ENCODE results near the gene MARCHF9. TPM values are rescaled to one million over a fixed set of nuclear protein-coding genes. Genes with fewer than 3 reads are reported as not detected.

Gene MARCHF9
- total RNA-seq, 2 donors from 2014 or later = 17.4 to 26.4 TPM

DNA sequence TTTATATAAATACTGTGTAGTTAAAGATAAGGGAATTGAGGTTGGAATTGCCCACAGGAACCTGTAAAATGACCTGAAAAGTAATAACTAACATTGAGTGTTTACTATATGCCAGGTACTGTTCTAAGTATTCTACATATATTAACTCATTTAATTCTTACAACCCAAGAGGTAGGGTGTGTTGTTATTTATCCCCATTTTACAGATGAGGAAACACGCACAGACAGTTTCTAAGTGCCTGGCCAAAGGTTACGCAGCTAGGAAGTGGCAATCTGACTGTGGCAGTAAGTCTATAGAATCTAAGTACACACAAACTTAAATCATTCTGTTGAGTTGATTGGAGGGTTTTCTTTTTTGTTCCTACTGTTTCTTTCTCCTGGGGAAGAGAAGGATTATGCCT, 11.1 kb upstream of the MARCHF9 start:
- H3K36me3 Mint-ChIP-seq = peaks cover 0 to 27% of the 10 kb centered on the region in 2 donors
- DNase-seq (ENCODE audit: low spot score in 2 of 2) = no peak
- H3K27ac Mint-ChIP-seq = peak overlapping the region; percentile 91 to 96
- no peaks in the 10 kb centered on the region for H3K9me3 Mint-ChIP-seq
- no peak for ATAC-seq

DNA sequence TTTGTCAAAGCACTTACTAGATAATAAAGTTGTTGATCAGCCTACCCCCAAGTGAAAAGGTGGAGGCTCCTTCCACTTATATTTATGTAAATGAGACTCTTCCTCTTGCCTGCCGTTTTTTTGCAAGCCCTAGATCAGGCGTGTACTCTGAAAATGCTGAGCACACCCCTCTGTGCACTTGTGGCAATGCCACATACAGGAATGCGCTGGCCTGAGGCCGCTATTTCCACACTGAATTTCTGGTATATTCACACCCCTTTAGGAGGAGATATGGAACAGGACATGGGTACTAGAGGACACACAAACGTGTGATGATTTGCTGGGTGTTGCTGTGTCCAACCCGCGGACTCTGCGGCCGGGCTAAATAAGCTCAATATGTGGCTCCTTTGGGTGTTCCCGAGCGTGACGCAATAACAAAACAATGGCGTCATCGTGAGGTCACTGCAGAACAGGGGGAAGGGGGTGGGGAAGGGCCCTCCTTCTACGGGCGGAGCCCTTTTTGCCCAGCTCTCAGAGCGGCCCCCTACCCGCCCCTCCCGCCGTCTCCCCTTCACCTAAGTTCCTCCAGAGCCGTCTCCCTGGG, 10.6 kb upstream of the MARCHF9 start:
- Mint-ChIP-seq H3K9me3 (no peaks in the 10 kb centered on the region), H3K27ac (peak overlapping the region; percentile 91 to 96), H3K36me3 (peaks cover 5 to 29% of the 10 kb centered on the region in 2 donors)
- peak; percentile 37 to 63 for ATAC-seq
- peak in 1 of 2 donors; percentile 77 for DNase-seq (ENCODE audit: low spot score in 2 of 2)

DNA sequence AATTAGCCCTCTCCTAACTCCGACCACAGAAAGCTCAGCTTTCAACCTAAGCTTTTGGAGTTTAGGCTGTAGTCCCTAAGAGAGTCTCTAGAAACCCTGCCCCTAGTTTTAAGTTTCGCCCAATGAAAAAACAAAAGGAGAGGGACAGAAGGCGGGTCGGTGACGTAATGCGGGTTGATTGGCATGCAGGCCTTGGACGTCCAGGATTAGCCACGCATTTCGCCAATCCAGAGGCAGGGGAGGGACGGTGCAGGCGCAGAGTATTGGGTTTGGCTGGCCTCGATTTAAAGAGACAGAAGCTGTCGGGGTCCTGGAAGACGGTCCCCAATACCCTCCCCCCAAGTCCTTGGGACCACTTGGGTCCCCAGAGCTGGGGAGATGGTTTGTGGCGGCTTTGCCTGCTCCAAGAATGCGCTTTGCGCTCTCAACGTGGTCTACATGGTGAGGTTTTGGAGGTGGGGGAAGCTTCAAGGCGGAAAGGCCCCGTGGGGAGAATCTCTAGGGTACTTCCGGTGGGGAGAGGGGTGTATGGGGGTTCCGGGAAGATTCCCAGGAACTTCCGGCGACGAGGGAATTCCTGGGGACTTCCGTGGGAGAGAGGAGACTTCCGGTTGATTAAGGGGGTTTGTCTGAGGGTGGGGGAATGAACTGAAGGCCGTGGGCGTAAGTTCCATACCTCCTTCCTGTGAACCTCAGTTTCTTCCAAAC, 10.0 kb upstream of the MARCHF9 start, which contains the start of gene TSPAN31:
TSS of gene TSPAN31 (plus strand) at position 263 of the 708 bp plus-strand sequence. CDS start at position 379, 116 bp downstream.
- ATAC-seq (peak; percentile 80 to 89), DNase-seq (ENCODE audit: low spot score in 2 of 2) (peak; percentile 87 to 89)
- peaks cover 5 to 28% of the 10 kb centered on the region in 2 donors for H3K36me3 Mint-ChIP-seq
- H3K9me3 Mint-ChIP-seq = no peaks in the 10 kb centered on the region
- H3K27ac Mint-ChIP-seq = peak within 1 kb of the TSS; percentile 91 to 96

DNA sequence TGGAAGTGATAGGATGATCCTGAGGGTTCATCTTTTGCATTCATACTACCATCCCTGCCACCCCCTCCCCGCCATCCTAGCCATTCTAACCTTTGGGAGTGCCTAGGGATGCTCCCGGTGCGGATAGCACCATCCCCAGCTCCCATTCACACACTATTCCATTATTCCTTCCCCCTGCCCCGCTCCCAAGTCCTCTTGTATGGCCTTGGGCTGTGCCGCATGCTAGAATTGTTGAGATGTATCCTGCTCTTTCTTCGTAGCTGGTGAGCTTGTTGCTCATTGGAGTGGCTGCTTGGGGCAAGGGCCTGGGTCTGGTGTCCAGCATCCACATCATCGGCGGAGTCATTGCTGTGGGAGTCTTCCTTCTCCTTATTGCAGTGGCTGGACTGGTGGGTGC, 9.4 kb upstream of the MARCHF9 start:
- Mint-ChIP-seq H3K36me3 (peaks cover 7 to 33% of the 10 kb centered on the region in 2 donors), H3K9me3 (no peaks in the 10 kb centered on the region), H3K27ac (peak overlapping the region; percentile 91 to 96)
- no peak for ATAC-seq
- no peak for DNase-seq (ENCODE audit: low spot score in 2 of 2)

GRCh38 chr12:57746025-57746424, 8.9 kb upstream of the MARCHF9 start:
- peaks cover 13 to 38% of the 10 kb centered on the region in 2 donors for H3K36me3 Mint-ChIP-seq
- no peak for ATAC-seq
- no peaks in the 10 kb centered on the region for H3K9me3 Mint-ChIP-seq
- no peak for DNase-seq (ENCODE audit: low spot score in 2 of 2)
- peak overlapping the region; percentile 91 to 96 for H3K27ac Mint-ChIP-seq

- Mint-ChIP-seq H3K27ac (peak overlapping the region in 1 of 2 donors; percentile 20), H3K36me3 (peaks cover 24 to 50% of the 10 kb centered on the region in 2 donors), H3K9me3 (no peaks in the 10 kb centered on the region)
- DNase-seq (ENCODE audit: low spot score in 2 of 2) (no peak), ATAC-seq (no peak)
Measured at GRCh38 chr12:57749061-57749460, 5.8 kb upstream of the MARCHF9 start.

DNA sequence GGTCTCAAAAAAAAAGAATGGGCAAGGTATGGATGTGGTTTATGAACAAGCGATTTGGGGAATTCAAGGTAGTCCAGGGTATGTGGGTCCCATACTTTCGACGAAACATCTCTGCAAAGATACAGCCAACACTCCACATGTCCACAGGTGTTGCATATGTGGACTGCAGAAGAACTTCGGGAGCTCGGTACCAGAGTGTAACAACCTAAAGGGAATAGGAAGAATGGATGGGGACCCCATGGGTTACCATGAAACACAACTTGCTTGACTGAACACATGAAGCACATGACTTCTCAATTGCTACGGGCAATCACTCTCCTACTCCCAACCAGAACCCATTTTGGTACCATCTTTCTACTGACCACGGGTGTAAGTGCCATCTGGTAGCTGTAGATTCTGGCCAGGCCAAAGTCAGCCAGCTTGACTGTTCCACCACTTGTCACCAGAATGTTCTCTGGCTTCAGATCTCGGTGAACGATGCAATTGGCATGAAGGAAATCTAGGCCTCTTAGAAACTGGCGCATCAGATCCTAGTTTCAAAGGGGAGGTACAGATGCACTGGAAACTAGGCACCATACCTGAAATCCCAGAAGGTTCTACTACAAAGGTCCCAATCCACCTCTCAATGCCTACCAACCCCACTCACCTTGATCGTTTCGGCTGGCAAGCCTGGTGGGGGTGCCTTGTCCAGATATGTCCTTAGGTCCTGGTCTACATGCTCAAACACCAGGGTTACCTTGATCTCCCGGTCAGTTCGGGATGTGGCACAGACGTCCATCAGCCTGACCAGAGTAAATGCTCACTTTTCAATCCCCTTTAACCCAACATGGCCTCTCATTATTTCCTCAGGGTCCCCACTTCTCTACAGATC, 4.1 kb upstream of the MARCHF9 start:
- no peak for ATAC-seq

DNA sequence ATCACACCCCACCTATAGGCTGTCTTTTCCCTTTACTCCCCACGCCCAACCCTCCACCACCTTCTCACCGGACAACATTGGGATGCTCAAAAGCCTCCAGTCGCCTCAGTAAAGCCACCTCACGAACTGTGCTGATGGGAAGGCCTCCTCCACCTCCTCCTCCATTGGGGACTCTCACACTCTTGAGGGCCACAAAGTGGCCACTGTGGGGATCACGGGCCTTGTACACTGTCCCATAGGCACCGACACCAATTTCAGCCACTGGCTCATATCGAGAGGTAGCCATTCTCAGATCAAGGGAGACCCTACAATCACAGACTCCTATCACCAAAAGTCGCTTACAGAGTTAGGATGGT, 3.5 kb upstream of the MARCHF9 start:
- no peaks in the 10 kb centered on the region for H3K9me3 Mint-ChIP-seq
- peak overlapping the region; percentile 97 to 99 for H3K27ac Mint-ChIP-seq
- no peak for DNase-seq (ENCODE audit: low spot score in 2 of 2)
- ATAC-seq = no peak
- peaks cover 29 to 40% of the 10 kb centered on the region in 2 donors for H3K36me3 Mint-ChIP-seq

More for the DNA sequence above, 4.1 kb upstream of the MARCHF9 start:
- no peak for DNase-seq (ENCODE audit: low spot score in 2 of 2)
- Mint-ChIP-seq H3K36me3 (peaks cover 24 to 39% of the 10 kb centered on the region in 2 donors), H3K9me3 (no peaks in the 10 kb centered on the region), H3K27ac (peak overlapping the region; percentile 97 to 99)

DNA sequence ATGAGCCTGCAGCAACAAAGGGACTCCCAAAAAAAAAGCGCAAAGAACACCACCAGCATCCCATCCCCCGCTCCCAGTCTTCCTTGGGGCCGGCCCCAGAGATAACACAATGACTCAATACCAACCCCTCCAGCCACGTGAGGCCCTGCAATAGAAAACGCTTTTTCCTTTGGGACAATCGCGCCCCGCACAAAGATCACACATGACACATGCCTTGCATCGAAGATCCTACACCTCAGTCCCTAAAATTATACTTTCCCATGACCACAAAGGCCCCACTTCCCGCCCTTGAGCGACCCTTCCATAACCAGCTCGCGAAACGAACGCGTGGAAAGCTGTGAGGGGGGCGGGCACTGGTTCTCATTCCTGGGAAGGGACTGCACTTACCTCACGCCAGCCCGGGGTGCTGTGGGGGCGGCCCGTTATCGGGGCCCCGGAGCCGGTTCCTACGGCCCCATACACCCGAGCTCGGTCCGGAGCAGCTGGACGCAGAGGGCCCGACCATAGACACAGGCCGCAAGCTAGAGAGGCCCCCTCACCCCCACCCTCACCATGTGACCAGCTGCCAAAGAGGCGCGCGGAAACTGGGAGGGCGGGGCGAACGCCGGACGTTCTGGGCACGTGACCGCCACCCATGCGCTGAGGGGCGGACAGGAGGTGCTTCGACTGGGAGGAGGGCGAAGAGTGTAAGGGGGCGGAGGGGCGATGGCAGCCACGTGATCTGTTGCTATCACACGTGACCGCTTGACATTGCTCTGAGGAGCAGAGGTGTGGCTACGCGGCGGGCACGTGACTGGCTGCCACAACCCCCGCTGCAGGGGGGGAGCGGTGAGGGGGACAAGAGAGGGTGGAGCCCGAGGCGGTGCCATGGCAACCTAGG, 2.9 kb upstream of the MARCHF9 start, which contains the start of gene CDK4:
TSS of gene CDK4 (minus strand) at position 523 of the 880 bp plus-strand sequence. CDS start 593 bp downstream, outside the sequence.
- peak; percentile 98 to 99 for DNase-seq (ENCODE audit: low spot score in 2 of 2)
- peak; percentile 79 to 82 for ATAC-seq
- H3K27ac Mint-ChIP-seq = peak within 1 kb of the TSS; percentile 97 to 99
- no peaks in the 10 kb centered on the region for H3K9me3 Mint-ChIP-seq
- peaks cover 35 to 43% of the 10 kb centered on the region in 2 donors for H3K36me3 Mint-ChIP-seq

- Mint-ChIP-seq H3K36me3 (peaks cover 36 to 43% of the 10 kb centered on the region in 2 donors), H3K27ac (peak overlapping the region; percentile 97 to 99), H3K9me3 (no peaks in the 10 kb centered on the region)
- no peak for DNase-seq (ENCODE audit: low spot score in 2 of 2)
- ATAC-seq = no peak
Measured at GRCh38 chr12:57752668-57753000, 2.3 kb upstream of the MARCHF9 start.

- ATAC-seq (no peak), DNase-seq (ENCODE audit: low spot score in 2 of 2) (no peak)
- Mint-ChIP-seq H3K36me3 (peaks cover 36 to 37% of the 10 kb centered on the region in 2 donors), H3K9me3 (no peaks in the 10 kb centered on the region), H3K27ac (peak overlapping the region in 1 of 2 donors; percentile 97)
Measured at GRCh38 chr12:57753756-57754337, 1.1 kb upstream of the MARCHF9 start.

GRCh38 chr12:57755194-57755453, 221 bp downstream of the MARCHF9 start:
- Mint-ChIP-seq H3K9me3 (no peaks in the 10 kb centered on the region), H3K36me3 (peaks cover 31 to 34% of the 10 kb centered on the region in 2 donors), H3K27ac (no peak overlapping the region)
- DNase-seq (ENCODE audit: low spot score in 2 of 2) (no peak), ATAC-seq (no peak)

DNA sequence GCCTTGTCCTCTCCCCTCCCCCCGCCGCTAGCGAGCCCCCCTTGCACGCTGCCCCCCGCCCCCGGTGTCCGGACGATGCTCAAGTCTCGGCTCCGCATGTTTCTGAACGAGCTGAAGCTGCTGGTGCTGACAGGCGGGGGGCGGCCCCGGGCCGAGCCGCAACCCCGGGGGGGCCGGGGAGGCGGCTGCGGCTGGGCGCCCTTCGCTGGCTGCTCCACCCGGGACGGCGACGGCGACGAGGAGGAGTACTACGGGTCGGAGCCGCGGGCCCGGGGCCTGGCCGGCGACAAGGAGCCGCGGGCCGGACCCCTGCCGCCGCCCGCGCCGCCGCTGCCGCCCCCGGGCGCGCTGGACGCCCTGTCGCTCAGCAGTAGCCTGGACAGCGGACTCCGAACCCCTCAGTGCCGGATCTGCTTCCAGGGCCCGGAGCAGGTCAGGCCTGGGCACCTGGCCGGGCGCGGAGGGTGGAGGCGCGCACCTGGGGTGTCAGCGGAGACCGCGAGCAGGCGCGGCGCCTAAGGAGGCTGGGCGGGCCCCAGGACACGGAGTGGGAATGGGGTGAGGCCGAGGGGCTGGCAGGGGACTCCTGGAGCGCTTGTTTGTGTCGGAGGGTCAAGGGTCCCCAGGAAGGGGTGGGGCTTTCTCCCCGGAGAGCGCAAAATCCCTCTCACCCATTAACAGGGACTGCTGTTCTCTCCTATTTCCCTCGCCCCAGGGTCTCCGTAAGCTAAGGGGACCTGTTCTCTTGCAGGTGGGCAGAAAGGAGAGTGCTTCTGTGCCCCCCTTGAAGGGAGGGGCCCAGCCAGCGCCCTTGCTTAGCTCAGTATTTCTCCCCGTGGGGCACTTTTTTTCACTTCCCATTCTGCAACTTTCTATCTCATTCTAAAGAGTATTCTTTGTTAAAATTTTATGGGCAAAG, 810 bp downstream of the MARCHF9 start:
- Mint-ChIP-seq H3K9me3 (no peaks in the 10 kb centered on the region), H3K36me3 (peaks cover 26 to 29% of the 10 kb centered on the region in 2 donors), H3K27ac (peak overlapping the region; percentile 11 to 52)
- DNase-seq (ENCODE audit: low spot score in 2 of 2) (peak in 1 of 2 donors; percentile 46), ATAC-seq (no peak)

DNA sequence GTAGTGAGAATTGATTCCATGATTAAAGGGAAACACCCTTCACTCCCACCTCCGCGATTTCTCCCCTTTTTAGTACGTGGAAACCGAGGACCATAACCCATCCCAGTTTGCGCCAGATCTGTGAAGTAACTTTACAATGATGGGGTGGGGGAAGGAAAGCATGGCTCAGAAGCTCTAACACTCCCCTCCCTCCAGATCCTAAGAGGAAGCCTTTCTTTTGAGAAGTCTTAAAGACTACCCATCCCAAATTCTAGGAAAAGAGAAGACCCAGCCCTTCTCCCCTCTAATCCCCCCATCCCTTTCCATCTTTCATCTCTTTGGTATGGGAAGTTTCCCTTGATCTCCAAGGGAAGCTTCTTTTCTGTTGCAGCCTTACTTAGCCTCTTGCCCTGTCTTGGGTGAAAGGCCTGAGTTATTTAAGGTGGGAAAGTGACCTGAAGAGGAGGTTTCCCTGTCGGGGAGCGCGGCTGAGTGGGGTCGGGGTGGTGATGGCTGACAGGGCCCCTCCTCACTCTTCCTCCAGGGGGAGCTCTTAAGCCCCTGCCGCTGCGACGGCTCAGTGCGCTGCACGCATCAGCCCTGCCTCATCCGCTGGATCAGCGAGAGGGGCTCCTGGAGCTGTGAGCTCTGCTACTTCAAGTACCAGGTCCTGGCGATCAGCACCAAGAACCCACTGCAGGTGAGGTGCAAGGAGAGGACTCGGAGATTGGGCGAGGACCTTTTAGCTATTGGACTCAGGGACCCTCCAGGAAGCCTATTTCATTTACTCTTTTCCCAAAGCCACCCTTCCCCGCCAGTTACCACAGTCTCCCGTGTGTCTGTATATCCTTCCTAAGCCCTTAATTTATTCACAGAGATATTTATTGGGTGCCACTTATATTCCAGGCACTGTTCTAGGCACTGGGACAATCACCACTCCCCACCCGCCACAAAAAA, 1.8 kb downstream of the MARCHF9 start:
- no peaks in the 10 kb centered on the region for H3K9me3 Mint-ChIP-seq
- peak overlapping the region; percentile 52 to 84 for H3K27ac Mint-ChIP-seq
- ATAC-seq = peak; percentile 15 to 31
- peak in 1 of 2 donors; percentile 80 for DNase-seq (ENCODE audit: low spot score in 2 of 2)
- peaks cover 17 to 19% of the 10 kb centered on the region in 2 donors for H3K36me3 Mint-ChIP-seq

Measured in activated naive CD4-positive, alpha-beta T cell treated with anti-CD3 and anti-CD28 coated beads, Interleukin-2, amount 50 U/mL, for 72 hours (primary cell).